GM12872 (cell line): ENCODE measurements around the gene CNOT1.

ENCODE experiments used
- TF ChIP-seq, protein P1 (sequence below): IDR thresholded peaks from 3 replicates; pipeline ENCODE4 v1.5.1; 2011; ENCODE audit warnings: low read depth, mild to moderate bottlenecking, low read length, moderate library complexity; ENCODE audit not compliant: insufficient read depth

Gene CNOT1

DNA sequence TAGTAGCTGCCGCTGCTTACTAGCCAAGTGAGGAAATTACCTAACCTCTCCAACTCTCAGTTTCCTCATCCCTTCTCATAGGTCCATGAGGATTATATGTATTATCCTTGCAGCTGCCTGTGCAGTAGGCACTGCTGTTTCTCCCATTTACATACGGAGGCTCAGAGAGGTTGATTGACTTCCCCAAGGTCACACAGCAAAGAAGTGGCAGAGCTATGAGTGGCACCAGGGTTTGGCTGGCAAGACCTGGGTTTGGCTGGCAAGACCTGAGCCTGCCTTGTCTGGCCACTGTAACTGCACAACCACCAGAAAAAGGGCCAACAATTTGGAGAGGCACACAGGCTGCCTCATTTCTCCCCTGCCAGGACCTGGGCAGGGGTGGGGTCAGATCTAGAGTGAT is 132.2 kb downstream of the CNOT1 start:
- TF ChIP-seq, protein P1, sequence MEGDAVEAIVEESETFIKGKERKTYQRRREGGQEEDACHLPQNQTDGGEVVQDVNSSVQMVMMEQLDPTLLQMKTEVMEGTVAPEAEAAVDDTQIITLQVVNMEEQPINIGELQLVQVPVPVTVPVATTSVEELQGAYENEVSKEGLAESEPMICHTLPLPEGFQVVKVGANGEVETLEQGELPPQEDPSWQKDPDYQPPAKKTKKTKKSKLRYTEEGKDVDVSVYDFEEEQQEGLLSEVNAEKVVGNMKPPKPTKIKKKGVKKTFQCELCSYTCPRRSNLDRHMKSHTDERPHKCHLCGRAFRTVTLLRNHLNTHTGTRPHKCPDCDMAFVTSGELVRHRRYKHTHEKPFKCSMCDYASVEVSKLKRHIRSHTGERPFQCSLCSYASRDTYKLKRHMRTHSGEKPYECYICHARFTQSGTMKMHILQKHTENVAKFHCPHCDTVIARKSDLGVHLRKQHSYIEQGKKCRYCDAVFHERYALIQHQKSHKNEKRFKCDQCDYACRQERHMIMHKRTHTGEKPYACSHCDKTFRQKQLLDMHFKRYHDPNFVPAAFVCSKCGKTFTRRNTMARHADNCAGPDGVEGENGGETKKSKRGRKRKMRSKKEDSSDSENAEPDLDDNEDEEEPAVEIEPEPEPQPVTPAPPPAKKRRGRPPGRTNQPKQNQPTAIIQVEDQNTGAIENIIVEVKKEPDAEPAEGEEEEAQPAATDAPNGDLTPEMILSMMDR: no peak

DNA sequence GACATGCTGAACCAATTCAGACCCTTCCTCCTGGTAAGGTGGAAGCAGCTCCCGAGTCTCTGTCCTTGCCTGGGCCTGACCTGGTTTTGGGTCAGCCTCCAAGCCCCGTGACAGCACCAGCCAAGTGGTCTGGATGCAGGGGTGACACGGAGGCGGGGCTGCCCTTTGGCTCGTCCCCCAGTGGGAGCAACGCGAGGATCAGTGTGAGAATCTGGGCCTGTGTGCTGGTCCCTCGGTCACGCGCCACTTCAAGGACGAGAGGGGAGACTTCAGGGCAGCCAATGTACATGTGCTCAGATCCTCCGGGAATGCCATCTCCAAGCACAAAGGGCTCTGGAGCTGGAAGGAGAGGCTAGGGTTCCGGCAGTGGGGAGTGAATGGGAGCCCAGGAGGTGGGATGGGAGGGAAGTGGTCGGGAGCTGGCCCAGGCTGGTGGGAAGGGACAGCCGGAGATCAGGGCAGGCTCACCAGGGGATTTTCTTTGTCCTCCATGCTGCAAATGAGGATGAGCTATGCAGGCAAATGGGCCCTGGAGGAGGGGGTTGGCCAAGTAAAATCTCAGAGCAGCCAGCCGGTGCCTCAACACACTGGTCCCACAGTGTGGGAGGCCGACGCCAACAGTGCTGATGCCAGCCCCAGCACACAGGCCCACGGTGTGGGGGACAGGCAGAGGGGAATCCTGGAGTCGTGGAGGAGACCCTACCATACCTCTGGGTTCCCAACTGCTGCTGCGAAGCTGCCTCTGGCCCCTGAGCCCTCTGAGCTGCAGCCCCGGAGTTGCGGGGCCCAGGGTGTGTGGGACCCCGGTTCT is 133.9 kb downstream of the CNOT1 start:
- TF ChIP-seq, protein P1: no peak

- TF ChIP-seq, protein P1: peak; percentile 73
Observed at GRCh38 chr16:58494981-58495520, 134.6 kb downstream of the CNOT1 start.

- TF ChIP-seq, protein P1: no peak
Observed at GRCh38 chr16:58493756-58494431, 135.7 kb downstream of the CNOT1 start.

GRCh38 chr16:58492735-58493134 is 136.9 kb downstream of the CNOT1 start:
- TF ChIP-seq, protein P1: no peak

- TF ChIP-seq, protein P1: no peak
Observed at GRCh38 chr16:58492066-58492465, 137.6 kb downstream of the CNOT1 start.

DNA sequence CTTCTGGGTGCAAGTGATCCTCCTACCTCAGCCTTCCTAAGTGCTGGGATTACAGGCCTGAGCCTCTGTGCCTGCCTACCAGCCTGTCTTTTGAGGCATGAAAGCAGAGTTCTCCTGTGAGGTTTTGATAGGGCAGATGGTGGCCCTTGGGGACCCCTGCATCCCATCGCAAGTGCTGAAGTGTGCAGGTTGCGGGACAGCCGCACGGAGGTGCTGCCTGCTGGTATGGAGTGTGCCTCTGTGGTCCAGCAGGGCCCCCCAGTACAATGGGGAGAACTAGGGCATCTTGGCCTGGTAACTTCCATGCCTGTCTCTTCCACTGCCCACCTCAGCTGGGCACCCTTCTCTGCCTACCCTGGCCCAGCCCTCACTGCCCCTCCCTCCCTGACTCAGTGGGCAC is 139.6 kb downstream of the CNOT1 start:
- TF ChIP-seq, protein P1: no peak
